Fibroblast of lung (primary cell): ENCODE results near the gene ENTREP3. TPM values are rescaled to one million over a fixed set of nuclear protein-coding genes. Genes with fewer than 3 reads are reported as not detected.
"Not testable (repeated sequence)": the region's sequence is repeated elsewhere in the genome, so short reads cannot be mapped to it uniquely, and the experiment has no call there.

Experiments
- DNase-seq, 2 donors: peaks; one replicate each; pipeline versions ENCODE4 v3.0.0 to v3.0.0-alpha.2; 2010; ENCODE audit warnings: low read depth in 2 of 2
- H2AFZ ChIP-seq: 2 replicates; pipeline ENCODE4 v1.5.1; 2012; ENCODE audit warnings: low read length, control low read depth, inconsistent platforms
- H3K27ac ChIP-seq: 2 replicates; pipeline ENCODE4 v1.5.1; 2011; ENCODE audit warnings: low read length, control low read depth; ENCODE audit not compliant: insufficient read depth
- H3K27me3 ChIP-seq: 2 replicates; pipeline ENCODE4 v1.5.1; 2011; ENCODE audit warnings: mild to moderate bottlenecking, low read length; ENCODE audit not compliant: control insufficient read depth, insufficient read depth
- H3K36me3 ChIP-seq: 2 replicates; pipeline ENCODE4 v1.5.1; 2011; ENCODE audit warnings: low read length; ENCODE audit not compliant: control insufficient read depth, insufficient read depth
- H3K4me1 ChIP-seq: 2 replicates; pipeline ENCODE4 v1.5.1; 2011; ENCODE audit warnings: low read length; ENCODE audit not compliant: control insufficient read depth, insufficient read depth; ENCODE audit errors: extremely low read depth
- H3K4me2 ChIP-seq: 2 replicates; pipeline ENCODE4 v1.5.1; 2011; ENCODE audit warnings: low read length, control low read depth; ENCODE audit not compliant: insufficient read depth; ENCODE audit errors: extremely low read depth
- H3K4me3 ChIP-seq, 4 experiments: fragments of 200-600 bp in 1 of 4; sonication (generic) in 1 of 4; replicated peaks in 1 of 4; 2 replicates each; pipeline ENCODE4 v1.5.1; 2011 to 2016; ENCODE audit warnings: low read length in 4 of 4, low read depth in 3 of 4, mild to moderate bottlenecking in 3 of 4, control low read depth in 2 of 4, inconsistent platforms in 1 of 4, mixed read lengths in 1 of 4; ENCODE audit not compliant: insufficient read depth in 1 of 4; ENCODE audit errors: control extremely low read depth in 1 of 4
- H3K79me2 ChIP-seq: 2 replicates; pipeline ENCODE4 v1.5.1; 2012; ENCODE audit warnings: mild to moderate bottlenecking, low read length, inconsistent platforms; ENCODE audit not compliant: control insufficient read depth, insufficient read depth
- H3K9ac ChIP-seq: 2 replicates; pipeline ENCODE4 v1.5.1; 2011; ENCODE audit warnings: mild to moderate bottlenecking, low read length, control low read depth; ENCODE audit not compliant: insufficient read depth
- H3K9me3 ChIP-seq: 2 replicates; pipeline ENCODE4 v1.5.1; 2012; ENCODE audit warnings: low read depth, low read length; ENCODE audit not compliant: control insufficient read depth, insufficient read depth
- H4K20me1 ChIP-seq: 2 replicates; pipeline ENCODE4 v1.5.1; 2011; ENCODE audit warnings: low read length; ENCODE audit not compliant: control insufficient read depth, insufficient read depth; ENCODE audit errors: extremely low read depth
- CTCF ChIP-seq, 2 donors: IDR thresholded peaks in 1 of 2; conservative IDR thresholded peaks in 1 of 2; 1 replicate in 1 of 2; 2 replicates in 1 of 2; pipeline ENCODE4 v1.5.1; 2011 to 2012; ENCODE audit warnings: low read length in 2 of 2, control low read depth in 1 of 2, inconsistent platforms in 1 of 2, low read depth in 1 of 2, mild to moderate bottlenecking in 1 of 2
- EZH2 ChIP-seq: IDR thresholded peaks from 2 replicates; pipeline ENCODE4 v1.5.1; 2012; ENCODE audit warnings: low read length, control low read depth, mild to moderate bottlenecking; ENCODE audit errors: missing control alignments
- polyA plus RNA-seq, 2 donors: library from polyadenylated mRNA; depleted of rRNA in 1 of 2; stranded (reverse) in 1 of 2; unstranded in 1 of 2; fragments of >200 nt; gene quantifications; 2 replicates each; pipeline ENCODE4 v1.2.1, GENCODE V29; 2011 to 2012; ENCODE audit warnings: missing spikeins in 1 of 2
- total RNA-seq: library from RNA; depleted of rRNA; stranded (reverse); fragments of >200 nt; gene quantifications from 2 replicates; pipeline ENCODE4 v1.2.1, GENCODE V29; 2014

Gene ENTREP3
- total and polyA plus RNA-seq, 2 donors (not counting 1 experiment from before 2014, with no cell fraction given), result 8.5 to 12.9 TPM

- Histone ChIP-seq H3K27me3 (no peaks in the 10 kb centered on the region), H3K4me2 (no peak overlapping the region), H3K9me3 (no peaks in the 10 kb centered on the region), H3K27ac (no peak overlapping the region), H4K20me1 (no peaks in the 10 kb centered on the region), H3K4me3 (no peak overlapping the region), H2AFZ (no peak overlapping the region), H3K9ac (no peak overlapping the region), H3K36me3 (peaks cover 2% of the 10 kb centered on the region), H3K79me2 (peaks cover 6% of the 10 kb centered on the region), H3K4me1 (peaks cover 16% of the 10 kb centered on the region)
- no peak for TF ChIP-seq CTCF (conservative IDR thresholded peaks at IDR 0.05 in 1 of 2, IDR thresholded peaks at IDR 0.05 in 1 of 2; ENCODE audit: low read depth in 1 of 2, low read length in 2 of 2)
- no peak for TF ChIP-seq EZH2
- no peak for DNase-seq
Measured at GRCh38 chr1:155241841-155242264, 13.4 kb downstream of the ENTREP3 start.

GRCh38 chr1:155241069-155241679 lies 14.1 kb downstream of the ENTREP3 start:
- TF ChIP-seq CTCF (conservative IDR thresholded peaks at IDR 0.05 in 1 of 2, IDR thresholded peaks at IDR 0.05 in 1 of 2; ENCODE audit: low read depth in 1 of 2, low read length in 2 of 2) (no peak), EZH2 (no peak)
- H3K4me3 ChIP-seq, result peak overlapping the region; percentile 32 to 73 (median 52)
- peaks cover 6% of the 10 kb centered on the region for H3K79me2 ChIP-seq
- peak overlapping the region; percentile 32 for H3K9ac ChIP-seq
- no peaks in the 10 kb centered on the region for H4K20me1 ChIP-seq
- H3K27ac ChIP-seq, result peak overlapping the region; percentile 39
- no peak overlapping the region for H2AFZ ChIP-seq
- peaks cover 16% of the 10 kb centered on the region for H3K4me1 ChIP-seq
- no peaks in the 10 kb centered on the region for H3K27me3 ChIP-seq
- peak overlapping the region; percentile 15 for H3K4me2 ChIP-seq
- peaks cover 2% of the 10 kb centered on the region for H3K36me3 ChIP-seq
- no peaks in the 10 kb centered on the region for H3K9me3 ChIP-seq
- DNase-seq, result peak; percentile 74 to 87

GRCh38 chr1:155236451-155236850 lies 18.8 kb downstream of the ENTREP3 start:
- H3K4me2 ChIP-seq, result no peak overlapping the region
- peaks cover 3% of the 10 kb centered on the region for H3K4me1 ChIP-seq
- H2AFZ ChIP-seq, result no peak overlapping the region
- peaks cover 2% of the 10 kb centered on the region for H3K36me3 ChIP-seq
- no peaks in the 10 kb centered on the region for H3K79me2 ChIP-seq
- H3K9ac ChIP-seq, result no peak overlapping the region
- no peak overlapping the region for H3K27ac ChIP-seq
- H4K20me1 ChIP-seq, result no peaks in the 10 kb centered on the region
- H3K4me3 ChIP-seq, result no peak overlapping the region
- TF ChIP-seq EZH2 (no peak), CTCF (conservative IDR thresholded peaks at IDR 0.05 in 1 of 2, IDR thresholded peaks at IDR 0.05 in 1 of 2; ENCODE audit: low read depth in 1 of 2, low read length in 2 of 2) (no peak)
- DNase-seq, result no peak
- no peaks in the 10 kb centered on the region for H3K9me3 ChIP-seq
- H3K27me3 ChIP-seq, result no peaks in the 10 kb centered on the region

- not testable (repeated sequence) for H3K4me2 ChIP-seq, DNase-seq, H3K27me3 ChIP-seq, H4K20me1 ChIP-seq, H3K4me3 ChIP-seq, H3K27ac ChIP-seq, H3K79me2 ChIP-seq, H3K9me3 ChIP-seq, H3K36me3 ChIP-seq, H3K4me1 ChIP-seq, H2AFZ ChIP-seq, H3K9ac ChIP-seq
Measured at GRCh38 chr1:155235375-155235774, 19.9 kb downstream of the ENTREP3 start.

- DNase-seq, H3K4me3 ChIP-seq, H3K27ac ChIP-seq, H3K27me3 ChIP-seq, H3K9me3 ChIP-seq, H2AFZ ChIP-seq, H3K79me2 ChIP-seq, H3K4me1 ChIP-seq, H3K9ac ChIP-seq, H3K36me3 ChIP-seq, H3K4me2 ChIP-seq, H4K20me1 ChIP-seq: not testable (repeated sequence)
Measured at GRCh38 chr1:155233502-155233901, 21.8 kb downstream of the ENTREP3 start.
